ENCODE data around the gene CACNG4.

The CACNG4 gene

GRCh38 chr17:67027031-67027628 is 62.6 kb downstream of the CACNG4 start:
- no peaks in the 10 kb centered on the region for H3K36me3 ChIP-seq (ENCODE audit: control insufficient read depth, low read length)
- H3K4me1 ChIP-seq (ENCODE audit: control insufficient read depth, low read length): no peaks in the 10 kb centered on the region
- no peaks in the 10 kb centered on the region for H3F3A ChIP-seq (ENCODE audit: control insufficient read depth, insufficient read depth)
- no peaks in the 10 kb centered on the region for H3K9me3 ChIP-seq (ENCODE audit: control insufficient read depth, insufficient read depth, low read length)
- no peaks in the 10 kb centered on the region for H3K79me2 ChIP-seq (ENCODE audit: control insufficient read depth, low read length)
- no peaks in the 10 kb centered on the region for H3K9me2 ChIP-seq (replicated peaks; ENCODE audit: control insufficient read depth, low read length)
- H3K27ac ChIP-seq (ENCODE audit: low read depth, low read length): no peak overlapping the region
- no peak for TF ChIP-seq CTCF (IDR thresholded peaks at IDR 0.05; ENCODE audit: low read depth, low read length, poor library complexity, severe bottlenecking)
- no peaks in the 10 kb centered on the region for H3K27me3 ChIP-seq (ENCODE audit: control insufficient read depth, low read length)
- no peak overlapping the region for H3K4me3 ChIP-seq (ENCODE audit: low read length)
- H3K4me2 ChIP-seq (ENCODE audit: low read length): no peak overlapping the region
- H4K20me1 ChIP-seq (ENCODE audit: control insufficient read depth, insufficient read depth, low read depth, low read length): no peaks in the 10 kb centered on the region

- Histone ChIP-seq H3K79me2 (ENCODE audit: control insufficient read depth, low read length) (no peaks in the 10 kb centered on the region), H3F3A (ENCODE audit: control insufficient read depth, insufficient read depth) (no peaks in the 10 kb centered on the region), H3K27me3 (ENCODE audit: control insufficient read depth, low read length) (peaks cover 3% of the 10 kb centered on the region), H3K27ac (ENCODE audit: low read depth, low read length) (no peak overlapping the region), H3K36me3 (ENCODE audit: control insufficient read depth, low read length) (no peaks in the 10 kb centered on the region), H4K20me1 (ENCODE audit: control insufficient read depth, insufficient read depth, low read depth, low read length) (no peaks in the 10 kb centered on the region), H3K4me3 (ENCODE audit: low read length) (no peak overlapping the region), H3K9me3 (ENCODE audit: control insufficient read depth, insufficient read depth, low read length) (no peaks in the 10 kb centered on the region), H3K4me1 (ENCODE audit: control insufficient read depth, low read length) (no peaks in the 10 kb centered on the region), H3K9me2 (replicated peaks; ENCODE audit: control insufficient read depth, low read length) (no peaks in the 10 kb centered on the region), H3K4me2 (ENCODE audit: low read length) (no peak overlapping the region)
- TF ChIP-seq CTCF (IDR thresholded peaks at IDR 0.05; ENCODE audit: low read depth, low read length, poor library complexity, severe bottlenecking) (no peak), EZH2phosphoT487 (IDR thresholded peaks at IDR 0.05; ENCODE audit: borderline replicate concordance, low read length) (no peak)
Measured at GRCh38 chr17:67030641-67031040, 66.1 kb downstream of the CACNG4 start.

GRCh38 chr17:67032382-67032781 is 67.9 kb downstream of the CACNG4 start:
- Histone ChIP-seq H4K20me1 (ENCODE audit: control insufficient read depth, insufficient read depth, low read depth, low read length) (no peaks in the 10 kb centered on the region), H3K36me3 (ENCODE audit: control insufficient read depth, low read length) (no peaks in the 10 kb centered on the region), H3K79me2 (ENCODE audit: control insufficient read depth, low read length) (no peaks in the 10 kb centered on the region), H3K27ac (ENCODE audit: low read depth, low read length) (no peak overlapping the region), H3K4me1 (ENCODE audit: control insufficient read depth, low read length) (no peaks in the 10 kb centered on the region), H3K27me3 (ENCODE audit: control insufficient read depth, low read length) (peaks cover 3% of the 10 kb centered on the region), H3K9me2 (replicated peaks; ENCODE audit: control insufficient read depth, low read length) (no peaks in the 10 kb centered on the region), H3F3A (ENCODE audit: control insufficient read depth, insufficient read depth) (no peaks in the 10 kb centered on the region), H3K9me3 (ENCODE audit: control insufficient read depth, insufficient read depth, low read length) (no peaks in the 10 kb centered on the region), H3K4me3 (ENCODE audit: low read length) (no peak overlapping the region), H3K4me2 (ENCODE audit: low read length) (no peak overlapping the region)
- TF ChIP-seq CTCF (IDR thresholded peaks at IDR 0.05; ENCODE audit: low read depth, low read length, poor library complexity, severe bottlenecking) (no peak), EZH2phosphoT487 (IDR thresholded peaks at IDR 0.05; ENCODE audit: borderline replicate concordance, low read length) (no peak)
